Astrocyte (in vitro differentiated cells and primary cell): ENCODE measurements around the gene GGCT. TPM values are rescaled to one million over a fixed set of nuclear protein-coding genes. Genes with fewer than 3 reads are reported as not detected.

Source experiments
- DNase-seq: peaks from one replicate; pipeline ENCODE4 v3.0.0-alpha.2; 2010; ENCODE audit warnings: low read depth
- FAIRE-seq: peaks from 2 replicates; lab custom pipeline; 2011; peaks lifted over from hg19 to GRCh38; lab: Jason Lieb, UNC
- H2AFZ ChIP-seq: 2 replicates; pipeline ENCODE4 v1.6.0; 2012; ENCODE audit warnings: low read depth, low read length, inconsistent platforms
- H3K27ac ChIP-seq: 2 replicates; pipeline ENCODE4 v1.5.1; 2011; ENCODE audit warnings: low read depth, low read length, inconsistent platforms
- H3K27me3 ChIP-seq: 2 replicates; pipeline ENCODE4 v1.6.0; 2011; ENCODE audit warnings: low read length, inconsistent platforms; ENCODE audit not compliant: insufficient read depth
- H3K36me3 ChIP-seq: 2 replicates; pipeline ENCODE4 v1.5.1; 2011; ENCODE audit warnings: low read length, inconsistent platforms; ENCODE audit not compliant: insufficient read depth
- H3K4me1 ChIP-seq: 2 replicates; pipeline ENCODE4 v1.5.1; 2011; ENCODE audit warnings: low read length, inconsistent platforms; ENCODE audit not compliant: insufficient read depth
- H3K4me2 ChIP-seq: 2 replicates; pipeline ENCODE4 v1.6.0; 2012; ENCODE audit warnings: low read length, inconsistent platforms
- H3K4me3 ChIP-seq: 2 replicates; pipeline ENCODE4 v1.5.1; 2011; ENCODE audit warnings: low read depth, mild to moderate bottlenecking, low read length, inconsistent platforms; ENCODE audit not compliant: insufficient read depth
- H3K79me2 ChIP-seq: 2 replicates; pipeline ENCODE4 v1.6.0; 2012; ENCODE audit warnings: mild to moderate bottlenecking, low read length, inconsistent platforms; ENCODE audit not compliant: insufficient read depth
- H3K9ac ChIP-seq: 2 replicates; pipeline ENCODE4 v1.6.0; 2012; ENCODE audit warnings: mild to moderate bottlenecking, low read length, inconsistent platforms
- H3K9me3 ChIP-seq: 2 replicates; pipeline ENCODE4 v1.5.1; 2012; ENCODE audit warnings: low read depth, mild to moderate bottlenecking, low read length, inconsistent platforms; ENCODE audit not compliant: insufficient read depth
- H4K20me1 ChIP-seq: 2 replicates; pipeline ENCODE4 v1.6.0; 2012; ENCODE audit warnings: low read length, inconsistent platforms; ENCODE audit not compliant: insufficient read depth
- H3K27ac Mint-ChIP-seq: one replicate; pipeline ENCODE4 v1.8.0; 2021; ENCODE audit warnings: mild to moderate bottlenecking, mixed read lengths; ENCODE audit not compliant: unreplicated experiment
- H3K27me3 Mint-ChIP-seq: one replicate; pipeline ENCODE4 v1.8.0; 2021; ENCODE audit warnings: low read depth, mixed read lengths; ENCODE audit not compliant: unreplicated experiment
- H3K36me3 Mint-ChIP-seq: one replicate; pipeline ENCODE4 v1.8.0; 2021; ENCODE audit warnings: low read depth, mixed read lengths; ENCODE audit not compliant: unreplicated experiment
- H3K4me1 Mint-ChIP-seq: one replicate; pipeline ENCODE4 v1.8.0; 2021; ENCODE audit warnings: low read depth, mixed read lengths; ENCODE audit not compliant: unreplicated experiment
- H3K4me3 Mint-ChIP-seq: one replicate; pipeline ENCODE4 v1.8.0; 2021; ENCODE audit warnings: mild to moderate bottlenecking, moderate library complexity, mixed read lengths; ENCODE audit not compliant: unreplicated experiment
- H3K9me3 Mint-ChIP-seq: one replicate; pipeline ENCODE4 v1.8.0; 2021; ENCODE audit warnings: mild to moderate bottlenecking, mixed read lengths; ENCODE audit not compliant: unreplicated experiment
- EZH2 ChIP-seq: IDR thresholded peaks from 2 replicates; pipeline ENCODE4 v1.6.1; 2012; ENCODE audit warnings: mild to moderate bottlenecking, low read length, inconsistent platforms; ENCODE audit not compliant: insufficient read depth
- total RNA-seq: library from RNA; stranded (reverse); gene quantifications from 2 replicates; pipeline ENCODE4 v1.2.1, GENCODE V29; 2021
- TF ChIP-seq, protein P1 (sequence below): IDR thresholded peaks from 2 replicates; pipeline ENCODE4 v1.5.1; 2011; ENCODE audit warnings: low read depth, mild to moderate bottlenecking, inconsistent platforms, low read length, moderate library complexity; ENCODE audit not compliant: insufficient read depth

The GGCT gene
- total RNA-seq, 1 donor from 2014 or later = 29.6 TPM

DNA sequence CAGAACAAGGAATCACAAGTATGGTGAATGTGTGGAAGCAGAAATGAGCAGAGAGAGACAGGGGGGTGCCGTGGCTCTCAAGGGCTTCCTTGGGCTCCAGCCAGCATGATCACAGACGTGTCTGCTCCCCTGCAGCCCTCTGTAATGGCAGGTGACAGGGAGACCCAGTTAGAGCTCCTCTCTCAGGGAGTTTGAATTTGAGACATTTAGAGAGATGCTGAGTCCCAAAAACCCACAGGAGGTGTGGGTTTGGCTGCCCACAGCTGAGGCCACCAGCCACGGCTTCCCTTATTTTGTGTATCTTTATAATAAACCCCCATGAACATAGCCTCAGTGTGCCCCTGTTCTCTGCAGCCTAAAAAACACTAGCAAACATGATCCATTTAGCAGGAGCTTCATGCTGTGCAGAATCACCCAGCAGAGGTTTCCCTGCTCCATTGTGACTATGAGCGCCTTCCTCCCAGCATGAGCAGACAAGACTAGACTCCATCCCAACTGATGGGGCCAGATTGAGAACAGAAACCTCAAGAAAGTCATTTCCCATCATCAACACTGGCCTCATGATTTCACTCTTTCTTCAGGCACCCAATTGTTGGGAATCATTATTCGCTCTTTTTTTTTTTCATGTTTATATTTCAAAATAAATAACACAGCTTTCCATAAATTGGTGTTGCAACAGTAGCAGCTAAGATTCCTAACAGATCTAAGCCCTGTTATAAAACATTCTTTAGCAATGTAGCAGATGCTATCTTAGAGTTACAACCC lies 39.4 kb downstream of the GGCT start:
- no peak overlapping the region for H3K9ac ChIP-seq
- H2AFZ ChIP-seq = no peak overlapping the region
- no peaks in the 10 kb centered on the region for H4K20me1 ChIP-seq
- H3K36me3 ChIP-seq = no peaks in the 10 kb centered on the region
- Mint-ChIP-seq H3K9me3 (no peaks in the 10 kb centered on the region), H3K27ac (no peak overlapping the region), H3K36me3 (no peaks in the 10 kb centered on the region), H3K27me3 (no peaks in the 10 kb centered on the region), H3K4me3 (no peak overlapping the region), H3K4me1 (peaks cover 43% of the 10 kb centered on the region)
- H3K27ac ChIP-seq = no peak overlapping the region
- H3K4me3 ChIP-seq = no peak overlapping the region
- DNase-seq (no peak), FAIRE-seq (no peak)
- H3K79me2 ChIP-seq = peaks cover 16% of the 10 kb centered on the region
- H3K4me1 ChIP-seq = peaks cover 19% of the 10 kb centered on the region
- no peaks in the 10 kb centered on the region for H3K27me3 ChIP-seq
- no peaks in the 10 kb centered on the region for H3K9me3 ChIP-seq
- H3K4me2 ChIP-seq = no peak overlapping the region
- TF ChIP-seq, protein P1, sequence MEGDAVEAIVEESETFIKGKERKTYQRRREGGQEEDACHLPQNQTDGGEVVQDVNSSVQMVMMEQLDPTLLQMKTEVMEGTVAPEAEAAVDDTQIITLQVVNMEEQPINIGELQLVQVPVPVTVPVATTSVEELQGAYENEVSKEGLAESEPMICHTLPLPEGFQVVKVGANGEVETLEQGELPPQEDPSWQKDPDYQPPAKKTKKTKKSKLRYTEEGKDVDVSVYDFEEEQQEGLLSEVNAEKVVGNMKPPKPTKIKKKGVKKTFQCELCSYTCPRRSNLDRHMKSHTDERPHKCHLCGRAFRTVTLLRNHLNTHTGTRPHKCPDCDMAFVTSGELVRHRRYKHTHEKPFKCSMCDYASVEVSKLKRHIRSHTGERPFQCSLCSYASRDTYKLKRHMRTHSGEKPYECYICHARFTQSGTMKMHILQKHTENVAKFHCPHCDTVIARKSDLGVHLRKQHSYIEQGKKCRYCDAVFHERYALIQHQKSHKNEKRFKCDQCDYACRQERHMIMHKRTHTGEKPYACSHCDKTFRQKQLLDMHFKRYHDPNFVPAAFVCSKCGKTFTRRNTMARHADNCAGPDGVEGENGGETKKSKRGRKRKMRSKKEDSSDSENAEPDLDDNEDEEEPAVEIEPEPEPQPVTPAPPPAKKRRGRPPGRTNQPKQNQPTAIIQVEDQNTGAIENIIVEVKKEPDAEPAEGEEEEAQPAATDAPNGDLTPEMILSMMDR = no peak
- no peak for TF ChIP-seq EZH2

DNA sequence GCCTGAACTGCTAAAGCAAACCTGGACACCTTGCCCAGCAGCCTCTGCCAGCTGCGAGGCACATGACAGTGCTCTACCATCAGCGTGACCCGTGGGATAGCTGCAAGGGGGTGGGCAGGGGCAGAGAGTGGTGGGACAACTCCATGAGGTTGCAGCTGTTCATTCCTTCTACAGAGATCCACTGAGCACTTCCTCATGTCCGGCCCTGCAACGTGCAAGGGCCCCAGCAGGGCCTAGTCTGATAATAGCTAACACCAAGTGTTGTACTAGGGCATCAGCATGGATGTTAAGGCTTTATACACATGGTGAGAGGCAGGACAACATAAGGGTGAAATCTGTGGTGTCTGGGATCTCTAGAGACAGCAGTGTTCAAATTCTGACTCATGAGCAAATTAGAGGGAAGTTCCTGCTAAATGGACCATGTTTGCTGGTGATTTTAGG lies 40.4 kb downstream of the GGCT start:
- FAIRE-seq = no peak
- TF ChIP-seq EZH2 = no peak
- TF ChIP-seq, protein P1 = no peak
- no peak overlapping the region for H3K4me3 Mint-ChIP-seq
- H3K4me1 Mint-ChIP-seq = peaks cover 43% of the 10 kb centered on the region
- no peak overlapping the region for H3K4me2 ChIP-seq
- no peak overlapping the region for H3K4me3 ChIP-seq
- no peak overlapping the region for H3K27ac ChIP-seq
- no peak overlapping the region for H2AFZ ChIP-seq
- no peaks in the 10 kb centered on the region for H4K20me1 ChIP-seq
- no peaks in the 10 kb centered on the region for H3K27me3 Mint-ChIP-seq
- H3K27ac Mint-ChIP-seq = no peak overlapping the region
- no peaks in the 10 kb centered on the region for H3K36me3 ChIP-seq
- H3K9me3 Mint-ChIP-seq = no peaks in the 10 kb centered on the region
- H3K36me3 Mint-ChIP-seq = no peaks in the 10 kb centered on the region
- no peaks in the 10 kb centered on the region for H3K9me3 ChIP-seq
- peaks cover 13% of the 10 kb centered on the region for H3K79me2 ChIP-seq
- H3K27me3 ChIP-seq = no peaks in the 10 kb centered on the region
- H3K9ac ChIP-seq = no peak overlapping the region
- DNase-seq = peak; percentile 48
- peaks cover 18% of the 10 kb centered on the region for H3K4me1 ChIP-seq
